ENCODE measurements around the gene GH1. TPM values are rescaled to one million over a fixed set of nuclear protein-coding genes. Genes with fewer than 3 reads are reported as not detected.
"Not testable (repeated sequence)": the region's sequence is repeated elsewhere in the genome, so short reads cannot be mapped to it uniquely, and the experiment has no call there.

Gene GH1
- polyA plus RNA-seq, 6 donors from 2014 or later, result 1.8 TPM; not detected in 5

GRCh38 chr17:63928966-63929695 is 10.5 kb upstream of the GH1 start:
- Mint-ChIP-seq H3K27me3 (no peaks in the 10 kb centered on the region), H3K36me3 (peaks cover 6 to 32% of the 10 kb centered on the region in 2 donors), H3K4me3 (peak overlapping the region; percentile 97 to 100 (median 99)), H3K27ac (peak overlapping the region in 3 of 6 donors; percentile 74 to 99 (median 96)), H3K9me3 (peaks cover 0 to 1% (median 0%) of the 10 kb centered on the region in 7 donors), H3K4me1 (peaks cover 43 to 67% (median 66%) of the 10 kb centered on the region in 3 donors)
- ATAC-seq (ENCODE audit: low read depth in 2 of 2) (no peak), DNase-seq (no peak)

- peaks cover 36 to 65% (median 63%) of the 10 kb centered on the region in 3 donors for H3K4me1 Mint-ChIP-seq
- H3K27me3 Mint-ChIP-seq, result no peaks in the 10 kb centered on the region
- peaks cover 0 to 1% (median 0%) of the 10 kb centered on the region in 7 donors for H3K9me3 Mint-ChIP-seq
- H3K4me3 Mint-ChIP-seq, result peak overlapping the region; percentile 97 to 100 (median 99)
- DNase-seq, result no peak
- no peak for ATAC-seq (ENCODE audit: low read depth in 2 of 2)
- H3K27ac Mint-ChIP-seq, result peak overlapping the region in 2 of 6 donors; percentile 96 to 99
- peaks cover 6 to 32% of the 10 kb centered on the region in 2 donors for H3K36me3 Mint-ChIP-seq
Measured at GRCh38 chr17:63928172-63928666, 9.6 kb upstream of the GH1 start.

GRCh38 chr17:63927464-63928171 is 9.0 kb upstream of the GH1 start:
- no peaks in the 10 kb centered on the region for H3K27me3 Mint-ChIP-seq
- peak overlapping the region; percentile 97 to 100 (median 99) for H3K4me3 Mint-ChIP-seq
- peaks cover 6 to 32% of the 10 kb centered on the region in 2 donors for H3K36me3 Mint-ChIP-seq
- H3K9me3 Mint-ChIP-seq, result peaks cover 0 to 1% (median 0%) of the 10 kb centered on the region in 7 donors
- peak overlapping the region; percentile 71 to 99 (median 92) for H3K27ac Mint-ChIP-seq
- peaks cover 32 to 65% (median 63%) of the 10 kb centered on the region in 3 donors for H3K4me1 Mint-ChIP-seq
- peak; percentile 34 for ATAC-seq (ENCODE audit: low read depth in 2 of 2)
- DNase-seq, result peak; percentile 61

GRCh38 chr17:63926164-63926563 is 7.5 kb upstream of the GH1 start:
- peak overlapping the region; percentile 42 to 100 (median 88) for H3K4me3 Mint-ChIP-seq
- DNase-seq (no peak), ATAC-seq (ENCODE audit: low read depth in 2 of 2) (no peak)
- peaks cover 0 to 1% (median 0%) of the 10 kb centered on the region in 7 donors for H3K9me3 Mint-ChIP-seq
- H3K36me3 Mint-ChIP-seq, result peaks cover 6 to 22% of the 10 kb centered on the region in 2 donors
- H3K27me3 Mint-ChIP-seq, result no peaks in the 10 kb centered on the region
- H3K27ac Mint-ChIP-seq, result peak overlapping the region; percentile 91 to 99 (median 98)
- peaks cover 38 to 79% (median 69%) of the 10 kb centered on the region in 3 donors for H3K4me1 Mint-ChIP-seq

- peak; percentile 73 to 75 for ATAC-seq (ENCODE audit: low read depth in 2 of 2)
- peaks cover 0 to under 1% (median 0%) of the 10 kb centered on the region in 7 donors for H3K9me3 Mint-ChIP-seq
Measured at GRCh38 chr17:63925615-63926014, 7.0 kb upstream of the GH1 start.

GRCh38 chr17:63922402-63922801 is 3.8 kb upstream of the GH1 start:
- ATAC-seq (ENCODE audit: low read depth in 2 of 2) (peak; percentile 73), DNase-seq (peak; percentile 80)
- H3K4me3 Mint-ChIP-seq, result peak overlapping the region; percentile 69 to 92 (median 78)
- peak overlapping the region; percentile 93 to 100 (median 96) for H3K27ac Mint-ChIP-seq
- peaks cover 36 to 92% (median 83%) of the 10 kb centered on the region in 3 donors for H3K4me1 Mint-ChIP-seq
- H3K27me3 Mint-ChIP-seq, H3K9me3 Mint-ChIP-seq, H3K36me3 Mint-ChIP-seq: not testable (repeated sequence)

More at GRCh38 chr17:63925615-63926014, 7.0 kb upstream of the GH1 start:
- Mint-ChIP-seq H3K27ac (peak overlapping the region; percentile 91 to 99 (median 98)), H3K4me1 (peaks cover 35 to 84% (median 75%) of the 10 kb centered on the region in 3 donors), H3K4me3 (peak overlapping the region; percentile 55 to 100 (median 90)), H3K36me3 (peaks cover 2 to 16% of the 10 kb centered on the region in 2 donors), H3K27me3 (no peaks in the 10 kb centered on the region)
- DNase-seq, result peak; percentile 92

- Mint-ChIP-seq H3K27ac (peak overlapping the region; percentile 44 to 91 (median 62)), H3K4me3 (peak overlapping the region in 7 of 8 donors; percentile 22 to 77 (median 45)), H3K4me1 (peaks cover 43 to 92% (median 82%) of the 10 kb centered on the region in 3 donors)
- not testable (repeated sequence) for H3K27me3 Mint-ChIP-seq; ATAC-seq (ENCODE audit: low read depth in 2 of 2); H3K36me3 Mint-ChIP-seq; H3K9me3 Mint-ChIP-seq
- DNase-seq, result peak; percentile 49
Measured at GRCh38 chr17:63920779-63921178, 2.1 kb upstream of the GH1 start.

GRCh38 chr17:63920050-63920449 is 1.4 kb upstream of the GH1 start:
- H3K4me3 Mint-ChIP-seq, result peak overlapping the region in 7 of 8 donors; percentile 74 to 90 (median 82)
- not testable (repeated sequence) for DNase-seq; ATAC-seq (ENCODE audit: low read depth in 2 of 2); H3K27me3 Mint-ChIP-seq; H3K9me3 Mint-ChIP-seq; H3K36me3 Mint-ChIP-seq
- peak overlapping the region; percentile 78 to 91 (median 88) for H3K27ac Mint-ChIP-seq
- H3K4me1 Mint-ChIP-seq, result peaks cover 42 to 92% (median 81%) of the 10 kb centered on the region in 3 donors

- Mint-ChIP-seq H3K9me3 (no peaks in the 10 kb centered on the region), H3K36me3 (no peaks in the 10 kb centered on the region), H3K4me3 (peak overlapping the region; percentile 1 to 90 (median 80)), H3K4me1 (peaks cover 38 to 92% (median 80%) of the 10 kb centered on the region in 3 donors), H3K27me3 (no peaks in the 10 kb centered on the region), H3K27ac (peak overlapping the region; percentile 58 to 98 (median 92))
- ATAC-seq (ENCODE audit: low read depth in 2 of 2), result peak; percentile 37 to 46
- DNase-seq, result peak; percentile 83
Measured at GRCh38 chr17:63919311-63919723, 678 bp upstream of the GH1 start.

GRCh38 chr17:63918305-63918704 is 334 bp downstream of the GH1 start:
- H3K36me3 Mint-ChIP-seq, result no peaks in the 10 kb centered on the region
- peak overlapping the region in 3 of 6 donors; percentile 54 to 88 (median 85) for H3K27ac Mint-ChIP-seq
- H3K4me1 Mint-ChIP-seq, result peaks cover 37 to 96% (median 83%) of the 10 kb centered on the region in 3 donors

GRCh38 chr17:63917646-63918045 is 993 bp downstream of the GH1 start:
- no peak for DNase-seq
- Mint-ChIP-seq H3K27ac (peak overlapping the region in 1 of 6 donors; percentile 81), H3K4me1 (peaks cover 36 to 96% (median 83%) of the 10 kb centered on the region in 3 donors), H3K36me3 (no peaks in the 10 kb centered on the region), H3K27me3 (no peaks in the 10 kb centered on the region), H3K4me3 (peak overlapping the region in 1 of 8 donors; percentile 22), H3K9me3 (no peaks in the 10 kb centered on the region)
- no peak for ATAC-seq (ENCODE audit: low read depth in 2 of 2)

More at GRCh38 chr17:63918305-63918704, 334 bp downstream of the GH1 start:
- ATAC-seq (ENCODE audit: low read depth in 2 of 2) (no peak), DNase-seq (no peak)
- H3K27me3 Mint-ChIP-seq, result no peaks in the 10 kb centered on the region
- no peak overlapping the region for H3K4me3 Mint-ChIP-seq
- H3K9me3 Mint-ChIP-seq, result no peaks in the 10 kb centered on the region

- H3K36me3 Mint-ChIP-seq; DNase-seq; H3K9me3 Mint-ChIP-seq; ATAC-seq (ENCODE audit: low read depth in 2 of 2); H3K27me3 Mint-ChIP-seq: not testable (repeated sequence)
- Mint-ChIP-seq H3K27ac (peak overlapping the region in 1 of 6 donors; percentile 73), H3K4me1 (peaks cover 37 to 96% (median 83%) of the 10 kb centered on the region in 3 donors), H3K4me3 (peak overlapping the region in 1 of 8 donors; percentile 22)
Measured at GRCh38 chr17:63917206-63917605, 1.4 kb downstream of the GH1 start.
